Right forelimb (tissue), 1 donor: ENCODE results near the gene CDKAL1.

ENCODE experiments used
- DNase-seq: peaks from one replicate; pipeline ENCODE4 v3.0.0-alpha.2; 2018

CDKAL1 gene

GRCh38 chr6:20850686-20851416, 316.6 kb downstream of the CDKAL1 start:
- no peak for DNase-seq

- DNase-seq: no peak
These were observed 317.5 kb downstream of the CDKAL1 start for GRCh38 chr6:20851795-20852194.

DNA sequence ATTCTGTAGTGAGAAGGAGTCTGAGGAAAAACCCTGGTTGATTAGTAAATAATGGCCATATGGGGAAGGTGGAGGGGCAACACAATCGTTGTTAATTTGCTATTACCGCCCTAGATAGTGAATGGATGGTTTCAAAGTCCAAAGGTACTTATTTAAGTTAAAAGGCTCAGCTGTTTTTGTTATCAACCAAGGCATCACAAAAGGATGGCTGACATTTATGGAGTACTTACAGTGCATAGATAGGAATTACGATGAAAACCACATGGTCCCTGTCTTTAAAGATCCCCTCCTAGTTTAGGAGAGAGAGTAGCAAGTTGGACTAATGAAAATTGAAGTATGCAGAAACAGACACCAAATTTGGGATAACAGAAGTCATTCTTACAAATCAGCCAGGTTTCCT, 319.6 kb downstream of the CDKAL1 start:
- no peak for DNase-seq

- no peak for DNase-seq
These were observed 322.5 kb downstream of the CDKAL1 start for GRCh38 chr6:20856681-20857288.

GRCh38 chr6:20861481-20861880, 327.2 kb downstream of the CDKAL1 start:
- no peak for DNase-seq

DNA sequence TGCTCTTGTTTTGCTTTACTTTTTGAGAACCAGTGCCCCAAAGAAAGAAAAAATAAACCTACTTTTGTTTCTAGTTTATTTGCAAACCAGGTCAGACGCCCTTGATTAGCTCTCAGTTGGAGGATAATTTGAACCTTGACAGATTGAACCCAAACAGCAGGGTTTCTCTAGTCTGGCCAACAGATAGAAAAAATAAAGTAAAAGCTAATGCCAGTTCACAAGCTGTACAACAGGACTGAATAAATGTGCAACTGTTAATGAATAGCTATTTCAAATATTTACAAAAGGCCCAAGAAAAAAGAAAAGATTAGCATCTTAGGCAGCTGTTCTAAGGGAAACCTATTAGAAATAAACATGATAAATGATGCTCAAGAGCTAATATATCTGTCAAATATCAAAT, 331.8 kb downstream of the CDKAL1 start:
- DNase-seq: no peak

DNA sequence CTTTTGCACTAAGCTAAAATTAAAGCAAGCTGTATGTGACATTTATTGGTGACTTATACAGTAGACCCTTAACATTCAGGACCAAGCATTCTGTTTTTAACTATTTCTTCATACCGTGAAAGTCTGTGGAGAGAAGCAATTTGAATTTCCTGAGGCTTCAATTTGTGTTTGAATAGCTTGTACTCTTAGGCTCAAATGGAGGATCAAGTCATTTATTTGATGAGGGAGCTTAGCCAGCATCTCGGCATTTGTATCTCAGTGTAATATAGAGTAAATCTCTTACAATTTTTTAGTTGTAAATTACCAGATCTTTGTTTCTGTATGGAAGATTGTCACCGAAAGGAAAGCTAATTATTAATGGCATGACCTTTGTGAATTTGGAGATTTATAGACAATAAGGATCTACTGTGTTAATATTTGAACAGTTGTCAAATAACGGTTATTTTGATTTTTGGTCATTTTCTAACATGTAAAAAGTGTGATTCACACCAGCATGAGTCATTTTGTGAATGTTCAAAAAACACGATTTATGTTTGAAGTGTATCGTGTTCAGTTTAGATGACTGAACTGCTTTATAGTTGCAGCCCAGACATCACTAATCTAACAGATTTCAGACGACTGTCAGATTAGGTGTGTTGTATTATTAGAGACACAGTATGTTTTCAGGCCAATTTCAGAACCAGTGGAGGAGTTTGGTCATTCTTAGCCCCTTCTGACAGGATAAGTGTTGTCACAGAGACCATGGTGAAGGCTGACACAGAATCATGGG, 332.9 kb downstream of the CDKAL1 start:
- DNase-seq: no peak

DNA sequence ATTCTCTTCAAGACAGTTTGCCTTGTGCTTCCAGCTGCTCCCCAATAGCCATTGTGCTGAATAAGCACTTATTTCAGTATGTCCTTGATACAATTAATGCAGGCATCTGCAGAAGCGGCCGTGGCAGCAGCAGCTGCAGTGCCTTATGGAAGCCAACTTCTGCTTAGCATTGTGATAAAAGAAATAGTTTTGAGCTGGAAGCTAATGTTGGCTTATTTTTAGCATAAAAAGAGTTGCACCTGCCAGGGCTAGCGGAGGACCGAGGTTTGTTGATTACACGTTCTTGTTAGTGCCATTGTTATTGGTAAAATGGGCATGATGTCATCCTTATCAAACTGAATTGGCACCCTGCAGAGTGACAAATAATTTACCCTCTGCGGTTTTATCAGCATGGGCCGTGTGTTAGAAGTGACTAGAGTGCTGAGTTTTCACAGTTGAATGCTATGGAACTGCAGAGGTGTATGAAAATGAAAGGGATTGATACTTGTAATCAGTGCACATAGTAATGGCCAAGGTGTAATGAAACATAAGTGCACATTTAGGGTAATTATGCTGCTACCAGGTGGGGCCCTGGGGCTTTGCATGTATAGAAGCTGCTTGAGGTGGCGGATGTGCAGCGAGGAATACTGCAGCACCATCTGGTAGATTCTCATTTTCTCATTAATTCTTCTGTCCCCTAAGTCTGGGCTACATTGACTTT, 334.3 kb downstream of the CDKAL1 start:
- DNase-seq: no peak

GRCh38 chr6:20870021-20870420, 335.8 kb downstream of the CDKAL1 start:
- no peak for DNase-seq

- no peak for DNase-seq
These were observed 336.2 kb downstream of the CDKAL1 start for GRCh38 chr6:20870493-20870892.

- no peak for DNase-seq
These were observed 339.4 kb downstream of the CDKAL1 start for GRCh38 chr6:20873425-20874190.

- DNase-seq: no peak
These were observed 341.2 kb downstream of the CDKAL1 start for GRCh38 chr6:20875369-20875963.

GRCh38 chr6:20876036-20876435, 341.8 kb downstream of the CDKAL1 start:
- no peak for DNase-seq

GRCh38 chr6:20876561-20876960, 342.3 kb downstream of the CDKAL1 start:
- no peak for DNase-seq

GRCh38 chr6:20877008-20877937, 343.0 kb downstream of the CDKAL1 start:
- DNase-seq: no peak

GRCh38 chr6:20879121-20879520, 344.9 kb downstream of the CDKAL1 start:
- no peak for DNase-seq

- DNase-seq: no peak
These were observed 345.3 kb downstream of the CDKAL1 start for GRCh38 chr6:20879526-20879925.

DNA sequence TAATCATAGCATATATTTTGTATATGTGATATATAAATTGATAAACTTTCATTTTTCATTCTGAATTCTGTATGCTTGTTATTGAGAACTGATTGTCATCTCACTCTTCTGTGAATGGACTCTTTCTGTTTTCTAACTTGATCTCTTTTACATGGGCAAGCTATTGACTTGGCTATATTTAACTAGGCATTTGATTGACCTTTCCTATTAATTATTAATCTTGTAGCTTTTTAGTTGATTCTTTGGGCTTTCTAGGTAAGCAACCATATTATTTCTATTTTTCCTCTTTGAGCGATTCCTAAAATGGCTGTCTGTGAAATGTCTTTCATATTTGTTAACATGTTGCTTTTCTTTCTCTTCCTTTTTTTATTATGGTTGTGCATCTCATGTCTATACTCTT, 347.1 kb downstream of the CDKAL1 start:
- no peak for DNase-seq

- DNase-seq: no peak
These were observed 347.8 kb downstream of the CDKAL1 start for GRCh38 chr6:20882014-20882413.

- DNase-seq: no peak
These were observed 350.8 kb downstream of the CDKAL1 start for GRCh38 chr6:20885076-20885475.

DNA sequence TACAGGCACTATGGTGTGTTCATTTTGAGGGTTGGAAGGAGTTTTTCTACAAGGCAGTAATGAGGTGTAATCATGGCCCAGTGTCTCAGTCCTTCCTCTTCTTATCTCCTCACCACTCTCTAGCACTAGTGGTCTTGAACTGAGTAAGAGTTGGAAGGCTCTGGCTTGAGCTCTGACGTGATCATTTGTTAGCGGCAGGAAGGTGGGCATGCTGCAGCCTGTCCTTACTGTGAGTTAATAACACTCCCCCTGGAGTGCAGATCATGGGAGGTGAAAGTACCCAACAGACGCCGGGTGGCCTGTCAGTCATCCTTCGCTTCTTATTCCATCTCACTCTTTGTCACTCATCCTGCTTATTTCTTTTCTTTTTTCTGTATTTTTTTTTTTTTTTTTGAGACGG, 356.9 kb downstream of the CDKAL1 start:
- no peak for DNase-seq
